GM18909 (cell line): ENCODE measurements around the gene AGRP.

Source experiments
- ATAC-seq: cut with Tn5 transposase; IDR thresholded peaks from one replicate; pipeline ENCODE4 v1.9.1; 2021; ENCODE audit warnings: mild to moderate bottlenecking; ENCODE audit not compliant: unreplicated experiment, poor library complexity

Gene AGRP

DNA sequence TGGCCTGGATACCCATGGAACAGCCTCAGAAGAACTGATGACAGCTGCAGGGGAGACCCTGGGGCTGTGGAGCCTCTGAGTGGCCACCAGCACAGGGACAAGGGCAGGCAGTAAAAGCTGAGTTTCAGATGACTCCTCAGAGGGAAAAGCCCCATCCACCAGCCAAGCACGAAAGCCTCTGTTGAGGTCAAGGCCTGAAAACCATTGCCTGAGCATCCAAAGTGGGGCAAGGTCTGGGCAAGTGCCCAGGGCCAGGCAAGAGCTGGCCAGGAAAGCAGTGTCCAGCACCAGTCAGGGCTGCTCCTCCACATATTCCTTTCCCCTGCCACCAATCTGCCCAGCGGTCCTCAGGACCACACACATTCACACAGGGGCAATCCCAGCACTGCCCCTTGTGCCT, 18.8 kb downstream of the AGRP start:
- ATAC-seq: no peak

DNA sequence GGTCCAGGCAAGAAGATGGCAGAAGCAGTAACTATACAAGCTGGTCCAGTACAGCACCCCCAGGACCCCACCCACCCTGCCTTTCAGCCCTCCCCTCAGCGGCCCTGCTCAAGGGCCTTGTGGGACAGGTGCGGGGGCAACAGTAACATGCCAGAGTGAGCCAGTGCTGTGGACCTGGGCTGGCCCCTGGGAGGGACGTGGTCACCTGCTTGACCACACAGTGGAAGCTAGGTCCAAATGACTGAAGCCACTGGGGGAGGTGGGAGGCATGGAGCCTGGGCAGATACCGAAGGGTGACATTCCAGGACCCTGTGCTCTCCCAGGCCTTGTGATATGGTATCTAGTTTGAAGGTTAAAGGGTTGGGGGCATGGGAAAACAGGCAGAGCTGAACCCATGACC, 19.7 kb downstream of the AGRP start:
- no peak for ATAC-seq

- ATAC-seq: no peak
Measured at GRCh38 chr16:67463059-67463458, 20.3 kb downstream of the AGRP start.

GRCh38 chr16:67462279-67462655, 21.1 kb downstream of the AGRP start:
- ATAC-seq: no peak

GRCh38 chr16:67461600-67462278, 21.6 kb downstream of the AGRP start:
- ATAC-seq: no peak

GRCh38 chr16:67460961-67461360, 22.4 kb downstream of the AGRP start:
- no peak for ATAC-seq

DNA sequence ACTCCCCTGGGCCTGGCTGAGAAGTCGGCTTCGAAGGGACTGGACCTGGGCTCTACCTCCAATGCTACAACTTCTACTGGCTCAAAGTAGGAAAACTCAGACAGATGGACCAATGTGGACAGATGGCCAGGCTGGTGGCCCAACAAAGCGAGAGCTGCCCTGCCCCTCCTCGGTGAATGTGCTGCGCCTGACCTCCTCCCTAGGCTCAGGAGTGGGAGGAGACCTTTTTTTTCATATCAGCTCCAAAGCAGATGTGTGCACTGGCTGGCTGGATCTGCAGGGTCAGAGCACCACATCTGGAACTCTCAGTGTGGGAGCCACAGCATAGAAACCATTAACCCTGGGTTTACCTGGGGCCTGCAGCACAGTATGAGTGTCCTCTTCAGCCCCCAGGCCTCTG, 23.2 kb downstream of the AGRP start:
- ATAC-seq: no peak

- no peak for ATAC-seq
Measured at GRCh38 chr16:67459861-67460150, 23.5 kb downstream of the AGRP start.

GRCh38 chr16:67459066-67459860, 24.1 kb downstream of the AGRP start:
- no peak for ATAC-seq

DNA sequence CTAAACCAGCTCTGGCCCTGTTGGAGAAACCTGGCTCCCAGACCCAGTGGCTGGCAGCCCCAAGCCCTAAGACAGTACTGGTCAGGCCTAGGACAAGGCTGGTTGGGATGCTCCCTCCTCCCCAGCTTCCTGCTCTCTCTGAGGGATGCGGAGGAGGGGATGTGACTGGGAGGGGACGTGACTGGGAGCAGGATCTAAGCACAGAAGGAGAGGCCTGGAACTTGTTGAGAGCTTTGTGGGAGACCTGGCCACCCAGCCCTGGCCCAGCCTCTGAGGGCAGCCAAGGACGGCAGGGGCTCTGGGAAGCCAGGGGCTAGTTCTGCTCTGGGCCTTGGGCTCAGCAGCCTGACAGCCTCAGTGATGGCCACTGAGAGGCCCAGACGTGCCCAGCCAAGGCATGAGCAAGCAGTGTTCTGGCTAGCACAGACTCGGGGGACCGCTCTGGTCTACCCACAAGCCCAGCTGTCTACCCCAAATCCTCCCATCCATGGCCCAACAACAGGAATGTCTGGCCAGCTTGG, 25.2 kb downstream of the AGRP start:
- ATAC-seq: no peak

- no peak for ATAC-seq
Measured at GRCh38 chr16:67457611-67458010, 25.7 kb downstream of the AGRP start.

DNA sequence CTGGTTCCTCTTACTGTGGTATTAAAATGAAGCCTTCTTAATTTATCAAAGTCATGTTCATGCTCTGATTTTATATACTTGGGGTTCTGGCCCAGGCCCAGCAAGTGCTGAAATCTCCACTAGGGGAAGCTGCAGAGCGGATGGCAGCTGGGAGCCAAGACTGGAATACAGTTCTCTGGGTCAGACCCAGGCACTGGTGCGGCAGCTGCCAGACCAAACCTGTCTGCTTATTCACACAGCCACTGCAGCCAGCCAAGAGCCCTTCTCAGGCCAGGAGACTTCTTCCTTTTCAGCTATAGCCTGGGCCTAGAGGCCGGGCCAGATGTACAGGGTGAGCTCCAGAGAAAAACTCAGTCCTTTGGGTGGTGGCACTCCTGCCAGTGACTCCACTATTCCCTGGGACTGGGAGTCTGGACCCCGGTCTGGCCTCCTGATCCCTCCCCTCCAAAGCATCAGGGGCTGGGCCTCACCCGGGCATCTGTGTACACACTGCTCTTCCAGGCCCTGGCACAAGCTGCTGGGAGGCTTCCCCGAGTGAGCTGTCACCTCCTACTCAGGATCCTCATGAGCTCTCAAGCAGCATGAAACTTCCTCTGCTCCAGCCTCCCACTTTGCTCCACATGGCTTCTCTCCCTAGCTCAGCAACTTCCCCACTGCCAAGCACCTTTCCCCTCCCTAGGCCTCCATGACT, 26.8 kb downstream of the AGRP start:
- no peak for ATAC-seq

DNA sequence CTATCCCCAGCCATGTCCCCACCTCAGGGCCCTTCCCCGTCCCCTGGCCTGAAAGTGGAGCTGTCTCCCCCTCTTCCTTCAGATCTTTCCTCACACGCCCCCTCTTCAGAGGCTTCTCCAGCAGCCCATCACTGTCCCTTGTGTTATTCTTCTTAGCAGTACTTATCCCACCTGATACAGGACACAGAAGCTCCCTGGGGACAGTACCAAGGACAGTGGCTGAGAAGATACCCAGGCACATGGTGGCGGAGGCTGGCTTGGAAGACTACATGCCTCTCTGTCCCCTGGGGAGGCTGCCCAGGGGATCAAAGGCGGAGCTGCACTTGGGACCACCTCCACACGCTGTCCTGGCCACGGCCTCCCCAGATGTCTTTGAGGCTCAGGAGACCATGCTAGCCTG, 28.5 kb downstream of the AGRP start:
- no peak for ATAC-seq

DNA sequence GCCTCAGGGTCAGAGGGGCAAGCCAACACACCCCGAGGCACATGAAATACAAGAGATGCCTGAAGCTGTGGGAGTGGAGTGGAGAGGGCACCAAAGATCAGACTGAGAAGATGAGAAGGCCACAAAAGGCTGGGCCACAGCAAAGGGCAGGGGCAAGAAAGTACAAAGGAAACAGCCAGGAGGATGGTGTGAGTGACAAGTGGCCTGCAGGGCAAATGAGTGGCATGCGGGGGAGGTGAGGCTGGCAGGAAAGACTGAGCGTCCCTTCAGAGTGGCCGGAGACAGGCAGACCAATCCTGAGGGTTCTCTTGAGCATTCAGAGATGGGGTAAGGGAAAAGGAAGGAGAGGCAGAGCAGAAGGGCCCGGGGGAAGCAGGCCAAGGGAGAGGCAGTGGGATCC, 29.2 kb downstream of the AGRP start:
- ATAC-seq: no peak

- ATAC-seq: no peak
Measured at GRCh38 chr16:67451704-67452435, 31.5 kb downstream of the AGRP start.

DNA sequence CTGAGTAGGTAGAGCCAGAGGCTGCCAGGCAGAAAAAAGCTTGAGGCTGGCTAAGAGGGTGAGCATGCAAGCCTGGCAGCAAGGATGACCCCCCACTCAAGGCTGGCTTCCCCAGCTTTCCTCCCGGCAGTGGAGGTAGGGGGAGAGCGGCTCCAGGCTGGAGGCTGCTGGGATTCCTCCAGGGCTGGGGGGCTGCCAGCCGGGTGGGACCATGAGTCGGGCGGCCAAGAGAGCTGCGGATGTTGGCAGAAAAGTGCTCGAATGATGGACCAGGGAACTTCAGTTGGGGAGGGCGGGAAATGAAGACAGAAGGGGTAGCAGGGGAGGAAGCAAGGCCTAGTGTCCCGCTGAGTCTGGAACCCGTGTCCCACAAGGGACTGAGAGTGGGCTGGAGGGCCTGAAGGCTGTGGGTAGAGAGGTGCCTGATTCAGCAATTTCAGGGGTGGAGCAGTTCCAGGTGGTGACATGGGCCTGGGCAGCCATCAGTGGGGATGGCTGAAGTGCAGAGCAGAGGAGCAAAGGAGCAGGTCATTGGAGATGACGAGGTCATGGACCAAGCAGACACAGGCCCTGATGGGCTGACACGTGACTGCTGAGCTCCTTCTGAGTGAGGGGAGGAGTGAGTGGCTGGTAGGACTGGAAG, 32.2 kb downstream of the AGRP start:
- ATAC-seq: no peak

DNA sequence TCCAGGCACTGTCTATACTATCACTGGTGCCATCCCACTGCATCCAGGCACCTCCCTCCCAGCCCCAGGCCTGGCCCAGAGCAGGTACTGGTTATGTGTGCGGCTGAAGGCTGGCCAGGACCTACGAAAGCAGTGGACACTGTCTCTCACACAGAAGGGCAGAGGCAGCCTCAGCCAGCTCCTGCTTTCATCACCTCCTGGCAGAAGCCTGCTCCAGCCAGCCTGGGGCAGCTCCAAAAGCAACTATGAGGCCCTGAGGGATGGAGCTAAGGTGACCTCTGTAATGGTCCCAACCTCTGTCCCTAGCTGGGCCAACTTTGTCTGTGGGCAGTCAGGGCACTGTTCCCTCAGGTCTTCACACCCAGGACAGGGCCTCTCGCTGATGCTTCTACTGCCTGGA, 33.6 kb downstream of the AGRP start:
- ATAC-seq: no peak

DNA sequence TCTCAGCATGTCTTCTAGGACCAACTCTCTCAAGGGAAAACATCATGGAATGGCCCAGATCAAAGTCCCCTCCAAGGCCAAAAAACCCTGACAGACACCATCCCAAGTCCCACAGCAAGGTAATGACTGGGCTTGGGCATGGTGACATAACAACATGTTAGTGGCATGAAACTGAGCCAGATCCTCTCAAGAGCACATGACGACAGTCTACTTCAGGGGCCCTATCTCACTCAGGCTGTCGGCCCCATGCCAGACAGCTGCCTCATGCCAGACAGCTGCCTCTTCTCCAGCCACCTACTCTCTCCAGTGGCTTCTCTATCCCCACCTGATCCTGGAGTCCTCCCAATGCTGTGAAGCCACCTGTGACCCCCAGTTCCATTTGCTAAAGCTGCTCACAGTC, 34.0 kb downstream of the AGRP start:
- no peak for ATAC-seq

DNA sequence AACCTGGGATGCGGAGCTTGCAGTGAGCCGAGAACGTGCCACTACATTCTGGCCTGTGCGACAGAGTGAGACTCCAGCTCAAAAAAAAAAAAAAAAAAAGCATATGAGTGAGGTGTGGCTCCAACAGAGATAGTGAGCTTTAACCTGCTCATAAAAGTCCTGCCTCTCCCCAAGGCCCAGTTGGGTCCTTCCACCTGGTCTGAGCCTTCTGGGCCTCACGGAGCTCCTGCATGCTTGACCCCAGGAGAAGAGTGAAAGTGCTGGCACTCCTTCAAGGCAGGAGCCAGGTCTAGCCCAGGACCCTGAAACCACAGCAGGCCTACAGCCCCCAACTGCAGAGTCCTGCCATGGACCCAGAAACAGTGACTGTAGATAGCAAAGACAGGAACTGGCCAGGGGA, 34.8 kb downstream of the AGRP start:
- no peak for ATAC-seq

- no peak for ATAC-seq
Measured at GRCh38 chr16:67447508-67448076, 35.8 kb downstream of the AGRP start.
